Left ventricle myocardium inferior (tissue), 1 donor: ENCODE data around the gene LIPC. TPM values are rescaled to one million over a fixed set of nuclear protein-coding genes. Genes with fewer than 3 reads are reported as not detected.

Experiments used
- DNase-seq: peaks from one replicate; pipeline ENCODE4 v3.0.0-alpha.2; 2020
- H3K27ac ChIP-seq: fragments of 200-600 bp; replicated peaks from 2 replicates; pipeline ENCODE4 v1.8.0; 2021
- H3K27me3 ChIP-seq: fragments of 200-600 bp; 2 replicates; pipeline ENCODE4 v1.8.0; 2021; ENCODE audit warnings: low read depth
- H3K36me3 ChIP-seq: fragments of 200-600 bp; 2 replicates; pipeline ENCODE4 v1.8.0; 2021
- H3K4me1 ChIP-seq: fragments of 200-600 bp; 2 replicates; pipeline ENCODE4 v1.8.0; 2021
- H3K4me3 ChIP-seq: fragments of 200-600 bp; 2 replicates; pipeline ENCODE4 v1.8.0; 2021; ENCODE audit warnings: mild to moderate bottlenecking, moderate library complexity
- H3K9me3 ChIP-seq: fragments of 200-600 bp; replicated peaks from 2 replicates; pipeline ENCODE4 v1.8.0; 2021
- intact Hi-C: fragments of 100-400 bp; cut with micrococcal nuclease; formaldehyde crosslinking; loops from one replicate; pipeline ENCODE4 v1.11.0; 2022
- total RNA-seq: library from RNA; stranded (reverse); fragmentation: NEBNext Ultra II Directional; extraction: Animal tissue kit (Norgen Biotek cat#: 25700); gene quantifications from one replicate; pipeline ENCODE4 v1.2.1, GENCODE V29; 2021
- TF ChIP-seq, protein P1 (sequence below): fragments of 200-600 bp; IDR thresholded peaks from 2 replicates; pipeline ENCODE4 v1.8.0; 2021; ENCODE audit warnings: antibody characterized with exemption, mild to moderate bottlenecking, borderline replicate concordance
- donor health status: DM: no; HTN: yes; CAD: no; lungs with severe emphysema.

Gene LIPC
- total RNA-seq, 1 donor from 2014 or later: 1.5 TPM

DNA sequence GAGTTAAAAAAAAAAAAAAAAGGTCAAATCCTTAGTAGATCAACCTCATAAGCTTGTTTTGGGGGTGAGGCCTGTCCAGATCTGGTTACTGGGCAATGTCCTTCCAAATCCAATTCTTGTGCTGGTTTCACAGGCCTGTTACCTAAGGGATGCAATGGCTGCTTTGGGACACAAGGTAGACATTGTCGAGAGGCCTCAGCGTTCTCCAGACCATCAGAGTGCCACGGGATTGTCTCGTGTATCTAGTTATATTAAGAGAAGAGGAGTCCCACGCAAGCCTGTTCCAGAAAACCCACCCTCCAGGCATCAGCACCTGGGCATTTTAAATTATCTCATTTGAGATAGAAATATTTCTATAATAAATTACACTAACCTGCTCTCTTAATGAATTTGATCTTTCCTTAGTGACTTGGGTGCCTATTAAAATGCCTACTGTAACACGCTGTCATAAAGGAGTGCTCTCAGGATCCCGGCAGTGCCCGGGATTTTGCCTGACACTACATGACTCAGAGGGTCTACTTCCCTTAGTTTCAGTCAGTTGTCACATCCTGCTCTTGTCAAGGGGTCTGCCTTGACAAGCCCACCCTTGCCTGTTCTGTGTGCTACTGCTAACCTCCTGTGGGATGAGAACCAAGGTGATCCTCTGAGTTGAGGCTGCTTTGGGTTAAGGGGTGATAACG is 116.0 kb downstream of the LIPC start:
- peak overlapping the region; percentile 74 for H3K27ac ChIP-seq
- intact Hi-C loops: no loop called here
- no peaks in the 10 kb centered on the region for H3K27me3 ChIP-seq
- no peak overlapping the region for H3K4me3 ChIP-seq
- TF ChIP-seq, protein P1, sequence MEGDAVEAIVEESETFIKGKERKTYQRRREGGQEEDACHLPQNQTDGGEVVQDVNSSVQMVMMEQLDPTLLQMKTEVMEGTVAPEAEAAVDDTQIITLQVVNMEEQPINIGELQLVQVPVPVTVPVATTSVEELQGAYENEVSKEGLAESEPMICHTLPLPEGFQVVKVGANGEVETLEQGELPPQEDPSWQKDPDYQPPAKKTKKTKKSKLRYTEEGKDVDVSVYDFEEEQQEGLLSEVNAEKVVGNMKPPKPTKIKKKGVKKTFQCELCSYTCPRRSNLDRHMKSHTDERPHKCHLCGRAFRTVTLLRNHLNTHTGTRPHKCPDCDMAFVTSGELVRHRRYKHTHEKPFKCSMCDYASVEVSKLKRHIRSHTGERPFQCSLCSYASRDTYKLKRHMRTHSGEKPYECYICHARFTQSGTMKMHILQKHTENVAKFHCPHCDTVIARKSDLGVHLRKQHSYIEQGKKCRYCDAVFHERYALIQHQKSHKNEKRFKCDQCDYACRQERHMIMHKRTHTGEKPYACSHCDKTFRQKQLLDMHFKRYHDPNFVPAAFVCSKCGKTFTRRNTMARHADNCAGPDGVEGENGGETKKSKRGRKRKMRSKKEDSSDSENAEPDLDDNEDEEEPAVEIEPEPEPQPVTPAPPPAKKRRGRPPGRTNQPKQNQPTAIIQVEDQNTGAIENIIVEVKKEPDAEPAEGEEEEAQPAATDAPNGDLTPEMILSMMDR: no peak
- DNase-seq: no peak
- no peaks in the 10 kb centered on the region for H3K36me3 ChIP-seq
- H3K4me1 ChIP-seq: peaks cover 56% of the 10 kb centered on the region
- no peaks in the 10 kb centered on the region for H3K9me3 ChIP-seq

- DNase-seq: no peak
- intact Hi-C loops: no loop called here
- TF ChIP-seq, protein P1: no peak
- Histone ChIP-seq H3K36me3 (no peaks in the 10 kb centered on the region), H3K4me1 (peaks cover 56% of the 10 kb centered on the region), H3K27me3 (no peaks in the 10 kb centered on the region), H3K4me3 (no peak overlapping the region), H3K9me3 (no peaks in the 10 kb centered on the region), H3K27ac (peak overlapping the region; percentile 74)
Measured at GRCh38 chr15:58548308-58549012, 116.7 kb downstream of the LIPC start.

DNA sequence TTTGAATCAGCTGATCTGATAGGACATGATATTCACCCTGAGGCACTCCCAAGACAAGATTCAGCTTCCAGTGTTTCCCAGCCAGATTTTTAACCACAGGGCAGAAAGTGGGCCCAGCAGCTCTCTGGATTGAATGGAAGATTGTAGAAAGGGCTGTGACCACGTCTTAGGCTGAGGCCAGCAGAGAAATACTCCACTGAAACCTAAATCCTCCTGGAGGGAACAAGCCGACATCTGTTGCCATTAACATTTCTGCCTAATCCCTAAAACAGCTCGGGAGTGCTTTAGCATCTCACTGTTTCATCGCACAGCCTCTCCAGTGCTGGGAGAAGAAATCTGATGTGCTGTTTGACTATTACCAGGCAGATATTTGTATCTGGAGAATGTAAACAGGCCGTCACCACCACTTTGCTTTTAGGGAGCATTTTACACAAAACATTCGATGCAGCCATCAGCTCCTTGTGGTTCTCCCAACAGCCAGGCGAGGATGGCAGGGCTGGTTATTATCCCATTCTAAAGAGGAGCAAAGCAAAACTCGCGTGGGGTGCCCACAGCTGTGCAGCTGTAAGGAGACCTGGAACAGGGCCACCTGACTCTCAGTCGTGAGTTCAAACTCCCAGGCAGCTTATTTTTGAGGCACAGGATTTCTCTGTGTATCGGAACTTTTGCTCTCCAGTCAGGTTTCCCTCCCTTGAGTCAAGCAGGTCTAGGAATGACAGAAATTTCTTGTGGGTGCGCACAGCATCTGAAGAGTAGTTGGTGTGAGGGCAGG is 117.4 kb downstream of the LIPC start:
- DNase-seq: no peak
- H3K27ac ChIP-seq: peak overlapping the region; percentile 74
- no peaks in the 10 kb centered on the region for H3K27me3 ChIP-seq

DNA sequence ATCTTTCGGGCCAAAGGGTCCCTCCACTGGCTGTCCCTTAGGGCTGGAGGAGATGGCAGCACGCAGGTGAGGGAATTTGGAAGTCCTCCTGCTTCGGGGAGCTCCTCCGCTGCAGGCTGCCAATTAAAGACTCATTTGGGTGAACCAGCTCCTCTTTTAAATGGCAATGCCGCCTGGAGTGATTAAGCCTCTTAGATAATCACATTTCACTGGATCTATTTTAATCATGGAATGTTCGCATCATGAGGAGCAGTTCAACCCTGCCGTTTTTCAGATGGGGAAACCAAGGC is 117.9 kb downstream of the LIPC start:
- Histone ChIP-seq H3K9me3 (no peaks in the 10 kb centered on the region), H3K36me3 (no peaks in the 10 kb centered on the region), H3K27me3 (no peaks in the 10 kb centered on the region), H3K4me1 (peaks cover 56% of the 10 kb centered on the region), H3K27ac (peak overlapping the region; percentile 74), H3K4me3 (no peak overlapping the region)
- no peak for DNase-seq
- TF ChIP-seq, protein P1: no peak
- intact Hi-C loops: no loop called here

More for the DNA sequence above, 117.4 kb downstream of the LIPC start:
- Histone ChIP-seq H3K4me3 (no peak overlapping the region), H3K4me1 (peaks cover 56% of the 10 kb centered on the region), H3K36me3 (no peaks in the 10 kb centered on the region), H3K9me3 (no peaks in the 10 kb centered on the region)
- intact Hi-C loops: no loop called here
- TF ChIP-seq, protein P1: no peak

DNA sequence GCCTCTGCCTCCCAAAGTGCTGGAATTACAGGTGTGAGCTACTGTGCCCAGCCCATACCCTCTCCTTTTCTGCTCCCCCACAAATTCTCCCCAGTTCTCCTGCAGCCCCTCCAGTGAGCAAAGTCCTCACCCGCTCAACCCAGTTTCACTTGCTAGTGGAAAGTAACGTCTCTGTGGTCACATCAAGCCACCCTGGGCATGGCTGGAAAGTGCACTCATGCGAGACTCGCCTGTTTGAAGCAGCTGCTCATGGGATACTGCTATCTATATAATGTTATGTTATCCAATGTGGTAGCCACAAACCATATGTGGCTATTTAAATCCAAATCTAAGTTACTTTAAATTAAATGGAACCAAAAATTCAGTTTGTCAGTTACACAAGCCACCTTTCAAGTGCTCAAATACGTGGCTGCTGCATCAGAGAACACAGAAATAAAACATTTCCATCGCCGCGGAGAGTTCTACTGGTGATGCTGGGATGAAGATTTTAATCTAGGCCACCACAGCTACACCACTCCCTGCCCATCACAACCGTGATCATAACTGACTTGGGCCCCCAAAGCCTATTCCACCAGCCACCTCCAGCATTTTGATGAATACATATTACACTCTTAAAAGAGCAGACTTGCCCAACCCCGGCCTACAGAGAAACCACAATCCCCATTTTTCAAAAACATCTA is 119.4 kb downstream of the LIPC start:
- Histone ChIP-seq H3K4me3 (no peak overlapping the region), H3K36me3 (no peaks in the 10 kb centered on the region), H3K4me1 (peaks cover 52% of the 10 kb centered on the region), H3K27ac (no peak overlapping the region), H3K27me3 (no peaks in the 10 kb centered on the region), H3K9me3 (no peaks in the 10 kb centered on the region)
- TF ChIP-seq, protein P1: no peak
- no peak for DNase-seq
- intact Hi-C loops: no loop called here
